HL-60 (cell line): ENCODE measurements around the gene MMP8.
"Not testable (repeated sequence)": the region's sequence is repeated elsewhere in the genome, so short reads cannot be mapped to it uniquely, and the experiment has no call there.

Source experiments
- DNase-seq, 2 experiments: peaks; one replicate each; pipeline ENCODE4 v3.0.0-alpha.2; 2010 to 2020; ENCODE audit warnings: low read depth in 1 of 2, low spot score in 1 of 2
- H3K27ac ChIP-seq: fragments of 250-450 bp; sonication (Bioruptor Pico); replicated peaks from 2 replicates; pipeline ENCODE4 v1.5.1; 2020; ENCODE audit warnings: mild to moderate bottlenecking, moderate library complexity
- H3K27me3 ChIP-seq: fragments of 250-450 bp; sonication (Bioruptor Pico); 2 replicates; pipeline ENCODE4 v1.5.1; 2021; ENCODE audit warnings: mild to moderate bottlenecking, moderate library complexity; ENCODE audit not compliant: insufficient read depth, poor library complexity, severe bottlenecking
- H3K4me3 ChIP-seq: replicated peaks from 2 replicates; pipeline ENCODE4 v1.5.1; 2011; ENCODE audit warnings: mild to moderate bottlenecking, control low read depth, low read length; ENCODE audit not compliant: insufficient read depth
- GABPA ChIP-seq: IDR thresholded peaks from 2 replicates; pipeline ENCODE4 v1.6.1; 2012; ENCODE audit warnings: low read depth
- POLR2AphosphoS5 ChIP-seq: IDR thresholded peaks from 2 replicates; pipeline ENCODE4 v1.6.1; 2012; ENCODE audit warnings: low read depth
- SPI1 ChIP-seq: IDR thresholded peaks from 2 replicates; pipeline ENCODE4 v1.6.1; 2012; ENCODE audit warnings: low read depth, mild to moderate bottlenecking, borderline replicate concordance
- TF ChIP-seq, protein P1 (sequence below): IDR thresholded peaks from one replicate; pipeline ENCODE4 v1.5.1; 2011; ENCODE audit warnings: low read length, control low read depth, inconsistent platforms; ENCODE audit not compliant: insufficient read depth
- TF ChIP-seq, protein P2 (sequence below): IDR thresholded peaks from 2 replicates; pipeline ENCODE4 v1.6.1; 2012; ENCODE audit warnings: low read depth; ENCODE audit not compliant: insufficient replicate concordance

The MMP8 gene

DNA sequence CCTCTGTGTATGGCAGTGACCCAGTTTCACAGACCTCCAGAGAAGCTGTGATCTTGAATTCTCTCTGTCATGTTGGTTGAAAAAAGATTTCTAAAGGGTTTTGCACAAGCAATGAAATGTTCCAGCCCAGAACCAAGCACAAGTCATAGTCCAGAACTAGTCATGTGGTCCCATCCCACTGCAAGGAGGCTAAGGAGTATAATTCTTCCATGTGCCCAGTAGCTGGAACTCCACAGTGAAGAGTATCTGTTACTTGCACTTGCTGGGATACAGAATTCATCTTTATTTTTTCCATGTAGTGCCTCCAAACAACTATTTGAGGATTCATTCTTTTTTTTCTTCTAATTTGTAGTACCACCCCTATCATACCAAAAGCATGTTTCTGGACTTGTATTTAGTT, 9.9 kb upstream of the MMP8 start:
- Histone ChIP-seq H3K4me3 (no peak overlapping the region), H3K27me3 (peaks cover 11% of the 10 kb centered on the region), H3K27ac (no peak overlapping the region)
- no peak for DNase-seq
- TF ChIP-seq GABPA (no peak), POLR2AphosphoS5 (no peak), SPI1 (no peak)
- TF ChIP-seq, protein P1, sequence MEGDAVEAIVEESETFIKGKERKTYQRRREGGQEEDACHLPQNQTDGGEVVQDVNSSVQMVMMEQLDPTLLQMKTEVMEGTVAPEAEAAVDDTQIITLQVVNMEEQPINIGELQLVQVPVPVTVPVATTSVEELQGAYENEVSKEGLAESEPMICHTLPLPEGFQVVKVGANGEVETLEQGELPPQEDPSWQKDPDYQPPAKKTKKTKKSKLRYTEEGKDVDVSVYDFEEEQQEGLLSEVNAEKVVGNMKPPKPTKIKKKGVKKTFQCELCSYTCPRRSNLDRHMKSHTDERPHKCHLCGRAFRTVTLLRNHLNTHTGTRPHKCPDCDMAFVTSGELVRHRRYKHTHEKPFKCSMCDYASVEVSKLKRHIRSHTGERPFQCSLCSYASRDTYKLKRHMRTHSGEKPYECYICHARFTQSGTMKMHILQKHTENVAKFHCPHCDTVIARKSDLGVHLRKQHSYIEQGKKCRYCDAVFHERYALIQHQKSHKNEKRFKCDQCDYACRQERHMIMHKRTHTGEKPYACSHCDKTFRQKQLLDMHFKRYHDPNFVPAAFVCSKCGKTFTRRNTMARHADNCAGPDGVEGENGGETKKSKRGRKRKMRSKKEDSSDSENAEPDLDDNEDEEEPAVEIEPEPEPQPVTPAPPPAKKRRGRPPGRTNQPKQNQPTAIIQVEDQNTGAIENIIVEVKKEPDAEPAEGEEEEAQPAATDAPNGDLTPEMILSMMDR: no peak
- TF ChIP-seq, protein P2, sequence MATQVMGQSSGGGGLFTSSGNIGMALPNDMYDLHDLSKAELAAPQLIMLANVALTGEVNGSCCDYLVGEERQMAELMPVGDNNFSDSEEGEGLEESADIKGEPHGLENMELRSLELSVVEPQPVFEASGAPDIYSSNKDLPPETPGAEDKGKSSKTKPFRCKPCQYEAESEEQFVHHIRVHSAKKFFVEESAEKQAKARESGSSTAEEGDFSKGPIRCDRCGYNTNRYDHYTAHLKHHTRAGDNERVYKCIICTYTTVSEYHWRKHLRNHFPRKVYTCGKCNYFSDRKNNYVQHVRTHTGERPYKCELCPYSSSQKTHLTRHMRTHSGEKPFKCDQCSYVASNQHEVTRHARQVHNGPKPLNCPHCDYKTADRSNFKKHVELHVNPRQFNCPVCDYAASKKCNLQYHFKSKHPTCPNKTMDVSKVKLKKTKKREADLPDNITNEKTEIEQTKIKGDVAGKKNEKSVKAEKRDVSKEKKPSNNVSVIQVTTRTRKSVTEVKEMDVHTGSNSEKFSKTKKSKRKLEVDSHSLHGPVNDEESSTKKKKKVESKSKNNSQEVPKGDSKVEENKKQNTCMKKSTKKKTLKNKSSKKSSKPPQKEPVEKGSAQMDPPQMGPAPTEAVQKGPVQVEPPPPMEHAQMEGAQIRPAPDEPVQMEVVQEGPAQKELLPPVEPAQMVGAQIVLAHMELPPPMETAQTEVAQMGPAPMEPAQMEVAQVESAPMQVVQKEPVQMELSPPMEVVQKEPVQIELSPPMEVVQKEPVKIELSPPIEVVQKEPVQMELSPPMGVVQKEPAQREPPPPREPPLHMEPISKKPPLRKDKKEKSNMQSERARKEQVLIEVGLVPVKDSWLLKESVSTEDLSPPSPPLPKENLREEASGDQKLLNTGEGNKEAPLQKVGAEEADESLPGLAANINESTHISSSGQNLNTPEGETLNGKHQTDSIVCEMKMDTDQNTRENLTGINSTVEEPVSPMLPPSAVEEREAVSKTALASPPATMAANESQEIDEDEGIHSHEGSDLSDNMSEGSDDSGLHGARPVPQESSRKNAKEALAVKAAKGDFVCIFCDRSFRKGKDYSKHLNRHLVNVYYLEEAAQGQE: no peak

DNA sequence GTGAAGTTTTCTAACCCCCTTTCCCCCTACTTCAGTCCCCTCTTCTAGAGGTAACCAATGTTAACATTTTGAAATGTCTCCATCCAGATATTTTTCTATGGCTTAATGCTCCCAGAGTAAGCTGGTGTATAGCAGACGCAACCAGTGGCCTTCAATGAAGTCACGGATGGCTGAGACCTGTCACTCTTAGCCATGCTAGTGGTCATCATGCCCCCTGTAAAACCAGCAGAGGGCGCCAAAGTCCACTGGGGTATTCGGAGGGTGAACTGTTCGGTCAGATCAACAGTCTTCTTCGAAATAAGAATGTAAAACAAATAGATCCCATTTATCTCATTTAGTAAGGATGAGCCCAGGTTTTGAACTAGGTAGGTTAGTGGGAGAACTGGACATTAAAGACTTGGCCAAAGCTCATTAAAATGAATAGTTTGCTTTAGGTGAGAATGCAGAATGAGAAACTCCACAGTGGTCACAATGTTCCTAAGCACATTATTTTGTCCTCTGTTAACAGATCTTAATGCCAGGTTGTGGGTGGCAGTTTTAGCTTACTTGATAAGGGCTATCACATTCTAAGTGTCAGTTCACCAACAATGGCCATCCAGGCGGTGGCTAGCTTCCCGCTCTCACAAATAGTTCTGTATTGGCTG, 8.6 kb upstream of the MMP8 start:
- no peak overlapping the region for H3K4me3 ChIP-seq
- TF ChIP-seq POLR2AphosphoS5: no peak
- TF ChIP-seq, protein P1: peak; percentile 96

DNA sequence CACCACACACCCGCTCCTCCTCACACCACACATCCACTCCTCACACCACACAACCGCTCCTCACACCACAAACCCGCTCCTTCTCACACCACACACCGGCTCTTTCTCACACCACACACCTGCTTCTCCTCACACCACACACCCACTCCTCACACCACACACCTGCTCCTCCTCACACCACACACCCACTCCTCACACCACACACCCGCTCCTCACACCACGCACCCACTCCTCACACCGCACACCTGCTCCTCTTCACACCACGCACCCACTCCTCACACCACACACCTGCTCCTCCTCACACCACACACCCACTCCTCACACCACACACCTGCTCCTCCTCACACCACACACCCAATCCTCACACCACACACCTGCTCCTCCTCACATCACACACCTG, 6.2 kb upstream of the MMP8 start:
- not testable (repeated sequence) for DNase-seq, H3K27ac ChIP-seq, H3K27me3 ChIP-seq, H3K4me3 ChIP-seq

More for the DNA sequence above, 8.6 kb upstream of the MMP8 start:
- H3K27me3 ChIP-seq: peaks cover 11% of the 10 kb centered on the region
- peak in 1 of 2 experiments; percentile 74 for DNase-seq
- no peak overlapping the region for H3K27ac ChIP-seq

DNA sequence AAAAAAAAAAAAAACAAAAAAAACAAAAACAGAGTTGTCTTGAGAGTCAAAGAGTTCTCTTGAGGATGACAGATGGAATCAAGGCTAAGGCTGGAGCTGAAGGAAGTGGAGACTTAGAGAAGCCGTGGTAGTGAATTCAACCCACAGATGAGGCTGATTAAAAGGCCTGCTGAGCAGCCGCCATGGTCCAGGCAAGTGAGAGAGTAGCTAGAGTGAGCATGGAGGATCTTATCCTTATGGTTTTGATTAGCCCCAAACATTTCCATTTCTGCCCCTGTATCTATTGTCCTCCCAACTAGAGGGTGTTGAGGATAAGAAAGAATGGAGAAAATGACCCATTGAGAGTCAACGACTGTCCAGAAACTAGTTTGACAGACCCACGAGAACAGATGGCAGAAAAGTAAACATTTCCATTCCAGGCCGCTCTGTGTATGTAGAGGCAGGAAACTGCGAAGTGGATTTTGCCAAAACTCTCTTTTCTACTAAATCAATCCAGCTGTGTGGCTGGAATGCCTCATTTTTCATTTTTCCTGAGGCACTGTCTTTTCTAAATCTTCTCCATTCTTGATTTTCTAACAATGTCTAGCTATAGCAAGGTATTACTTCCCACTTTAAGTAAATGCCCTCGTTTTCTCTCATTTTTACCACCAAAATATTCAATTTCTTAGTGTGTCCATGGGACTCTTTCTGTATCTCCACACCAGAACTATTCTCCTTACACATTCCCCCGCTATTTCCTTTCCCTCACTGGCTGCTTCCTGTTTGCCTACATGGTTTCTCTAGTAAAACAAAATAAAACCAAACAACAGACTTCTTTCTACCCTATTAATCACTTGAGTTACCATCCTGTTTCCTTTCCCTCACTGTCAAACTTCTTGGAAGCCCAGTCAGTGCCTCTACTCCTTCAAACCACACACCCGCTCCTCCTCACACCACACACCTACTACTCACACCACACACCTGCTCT, 5.4 kb upstream of the MMP8 start:
- no peak for DNase-seq
- Histone ChIP-seq H3K27ac (no peak overlapping the region), H3K27me3 (peaks cover 5% of the 10 kb centered on the region), H3K4me3 (no peak overlapping the region)
- TF ChIP-seq SPI1 (no peak), POLR2AphosphoS5 (no peak), GABPA (no peak)
- TF ChIP-seq, protein P2: no peak
- TF ChIP-seq, protein P1: no peak
